PC-9 (cell line): ENCODE results near the gene ROBO1. TPM values are rescaled to one million over a fixed set of nuclear protein-coding genes. Genes with fewer than 3 reads are reported as not detected.

Experiments used
- BruUV-seq: library from RNA; stranded (reverse); fragments of 400-500 nt; replicated peaks from 2 replicates; lab custom pipeline; 2021; lab: Mats Ljungman, UMichigan
- CTCF ChIA-PET: fragments of 300-600 bp; sonication (Branson Sonifier 250); formaldehyde crosslinking; loops from one replicate; lab custom pipeline; 2022; ENCODE audit warnings: antibody characterized with exemption; lab: Charles Lee
- POLR2A ChIA-PET: fragments of 300-600 bp; sonication (Branson Sonifier 250); formaldehyde crosslinking; loops from one replicate; lab custom pipeline; 2022; ENCODE audit warnings: antibody characterized with exemption; ENCODE audit not compliant: unreplicated experiment; lab: Charles Lee
- DNase-seq, 2 experiments: peaks; one replicate each; pipeline versions ENCODE4 v3.0.0 to v3.0.0-alpha.2; 2015 to 2022; ENCODE audit warnings: mixed read lengths in 1 of 2
- H2AFZ ChIP-seq: fragments of 200-600 bp; sonication (generic); 2 replicates; pipeline ENCODE4 v1.8.1; 2017; ENCODE audit warnings: antibody characterized with exemption
- H3F3A ChIP-seq: fragments of 200-600 bp; sonication (generic); 2 replicates; pipeline ENCODE4 v1.8.1; 2017; ENCODE audit warnings: antibody characterized with exemption, mild to moderate bottlenecking, low read depth; ENCODE audit not compliant: insufficient read depth
- H3K27ac ChIP-seq: fragments of 200-600 bp; sonication (generic); 2 replicates; pipeline ENCODE4 v1.6.1; 2016; ENCODE audit warnings: mixed run types
- H3K27me3 ChIP-seq: fragments of 200-600 bp; sonication (generic); 2 replicates; pipeline ENCODE4 v1.6.1; 2016; ENCODE audit warnings: low read depth, mixed run types; ENCODE audit not compliant: insufficient read depth
- H3K36me3 ChIP-seq: fragments of 200-600 bp; sonication (generic); 2 replicates; pipeline ENCODE4 v1.6.1; 2016; ENCODE audit warnings: low read depth, mixed run types
- H3K4me1 ChIP-seq: fragments of 200-600 bp; sonication (generic); replicated peaks from 2 replicates; pipeline ENCODE4 v1.6.1; 2016; ENCODE audit warnings: mixed run types; ENCODE audit not compliant: insufficient read depth
- H3K4me2 ChIP-seq: fragments of 200-600 bp; sonication (generic); 2 replicates; pipeline ENCODE4 v1.6.1; 2017; ENCODE audit warnings: mixed run types
- H3K4me3 ChIP-seq: fragments of 200-600 bp; sonication (generic); 2 replicates; pipeline ENCODE4 v1.6.1; 2016; ENCODE audit warnings: mixed run types
- H3K79me2 ChIP-seq: fragments of 200-600 bp; sonication (generic); 2 replicates; pipeline ENCODE4 v1.6.1; 2017; ENCODE audit warnings: low read depth, mixed run types
- H3K9me2 ChIP-seq: fragments of 200-600 bp; sonication (generic); 2 replicates; pipeline ENCODE4 v1.8.1; 2017; ENCODE audit warnings: mild to moderate bottlenecking; ENCODE audit not compliant: insufficient read depth
- H3K9me3 ChIP-seq: fragments of 200-600 bp; sonication (generic); 2 replicates; pipeline ENCODE4 v1.8.1; 2016; ENCODE audit warnings: low read depth; ENCODE audit not compliant: insufficient read depth
- H4K20me1 ChIP-seq: fragments of 200-600 bp; sonication (generic); 2 replicates; pipeline ENCODE4 v1.8.1; 2017; ENCODE audit not compliant: insufficient read depth
- CTCF ChIP-seq: fragments of 200-600 bp; sonication (generic); conservative IDR thresholded peaks from 2 replicates; pipeline ENCODE4 v1.6.1; 2017; ENCODE audit warnings: mixed run types, antibody characterized with exemption, mild to moderate bottlenecking, moderate library complexity
- EZH2 ChIP-seq: fragments of 200-600 bp; sonication (generic); IDR thresholded peaks from 2 replicates; pipeline ENCODE4 v1.8.0; 2017; ENCODE audit warnings: antibody characterized with exemption, low read depth
- intact Hi-C: fragments of 100-400 bp; cut with micrococcal nuclease; formaldehyde crosslinking; loops from one replicate; pipeline ENCODE4 v1.10.0; 2022; ENCODE audit not compliant: unreplicated experiment
- total RNA-seq: library from RNA; stranded (reverse); gene quantifications from 2 replicates; pipeline ENCODE4 v1.2.3, GENCODE V29; 2021

The ROBO1 gene
- total RNA-seq, 1 experiment from 2014 or later = 17.5 TPM

GRCh38 chr3:78814893-78815562 lies 952.8 kb downstream of the ROBO1 start:
- ChIA-PET POLR2A (no interaction called here), CTCF (no interaction called here)
- Histone ChIP-seq H3K9me3 (no peaks in the 10 kb centered on the region), H3K27me3 (no peaks in the 10 kb centered on the region), H3K4me1 (no peaks in the 10 kb centered on the region), H4K20me1 (no peaks in the 10 kb centered on the region), H3F3A (no peaks in the 10 kb centered on the region), H3K4me2 (no peak overlapping the region), H3K27ac (no peak overlapping the region), H3K9me2 (no peaks in the 10 kb centered on the region), H2AFZ (no peak overlapping the region), H3K36me3 (no peaks in the 10 kb centered on the region), H3K4me3 (no peak overlapping the region), H3K79me2 (no peaks in the 10 kb centered on the region)
- no peak for TF ChIP-seq CTCF
- no peak for TF ChIP-seq EZH2
- DNase-seq = no peak
- intact Hi-C loops = no loop called here
- BruUV-seq = no TSS peak

- CTCF ChIA-PET = no interaction called here
- no peaks in the 10 kb centered on the region for H3F3A ChIP-seq
- no peaks in the 10 kb centered on the region for H3K79me2 ChIP-seq
- H3K27ac ChIP-seq = no peak overlapping the region
- no peak for DNase-seq
- intact Hi-C loops = no loop called here
- no peaks in the 10 kb centered on the region; the same call in 1 of the 2 replicates for H3K9me2 ChIP-seq
- H3K36me3 ChIP-seq = no peaks in the 10 kb centered on the region
- POLR2A ChIA-PET = no interaction called here
- no peaks in the 10 kb centered on the region for H3K27me3 ChIP-seq
- no peaks in the 10 kb centered on the region for H4K20me1 ChIP-seq
- no peak overlapping the region for H3K4me3 ChIP-seq
- H2AFZ ChIP-seq = no peak overlapping the region
- no TSS peak for BruUV-seq
- H3K9me3 ChIP-seq = no peaks in the 10 kb centered on the region
- no peak for TF ChIP-seq CTCF
- TF ChIP-seq EZH2 = no peak
- H3K4me1 ChIP-seq = no peaks in the 10 kb centered on the region
- no peak overlapping the region for H3K4me2 ChIP-seq
These were observed 955.6 kb downstream of the ROBO1 start for GRCh38 chr3:78812166-78812565.

GRCh38 chr3:78809966-78810365 lies 957.8 kb downstream of the ROBO1 start:
- Histone ChIP-seq H3K9me3 (no peaks in the 10 kb centered on the region), H3K4me2 (no peak overlapping the region), H3K79me2 (no peaks in the 10 kb centered on the region), H3F3A (no peaks in the 10 kb centered on the region), H4K20me1 (no peaks in the 10 kb centered on the region), H3K27me3 (no peaks in the 10 kb centered on the region), H3K9me2 (no peaks in the 10 kb centered on the region; the same call in 1 of the 2 replicates), H3K4me3 (no peak overlapping the region), H3K27ac (no peak overlapping the region), H2AFZ (no peak overlapping the region), H3K4me1 (no peaks in the 10 kb centered on the region), H3K36me3 (no peaks in the 10 kb centered on the region)
- no peak for DNase-seq
- no TSS peak for BruUV-seq
- no peak for TF ChIP-seq EZH2
- ChIA-PET POLR2A (no interaction called here), CTCF (no interaction called here)
- intact Hi-C loops = no loop called here
